Measurements from ENCODE around the gene SEC61A2.

- TF ChIP-seq YY1 (IDR thresholded peaks at IDR 0.05): no peak
- TF ChIP-seq, protein P1, sequence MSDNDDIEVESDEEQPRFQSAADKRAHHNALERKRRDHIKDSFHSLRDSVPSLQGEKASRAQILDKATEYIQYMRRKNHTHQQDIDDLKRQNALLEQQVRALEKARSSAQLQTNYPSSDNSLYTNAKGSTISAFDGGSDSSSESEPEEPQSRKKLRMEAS (IDR thresholded peaks at IDR 0.05): no peak
Observed at GRCh38 chr10:12188656-12189055, 59.2 kb downstream of the SEC61A2 start.
